Measurements from ENCODE around the gene RBP7.
"Not testable (repeated sequence)": the region's sequence is repeated elsewhere in the genome, so short reads cannot be mapped to it uniquely, and the experiment has no call there.

Gene RBP7

DNA sequence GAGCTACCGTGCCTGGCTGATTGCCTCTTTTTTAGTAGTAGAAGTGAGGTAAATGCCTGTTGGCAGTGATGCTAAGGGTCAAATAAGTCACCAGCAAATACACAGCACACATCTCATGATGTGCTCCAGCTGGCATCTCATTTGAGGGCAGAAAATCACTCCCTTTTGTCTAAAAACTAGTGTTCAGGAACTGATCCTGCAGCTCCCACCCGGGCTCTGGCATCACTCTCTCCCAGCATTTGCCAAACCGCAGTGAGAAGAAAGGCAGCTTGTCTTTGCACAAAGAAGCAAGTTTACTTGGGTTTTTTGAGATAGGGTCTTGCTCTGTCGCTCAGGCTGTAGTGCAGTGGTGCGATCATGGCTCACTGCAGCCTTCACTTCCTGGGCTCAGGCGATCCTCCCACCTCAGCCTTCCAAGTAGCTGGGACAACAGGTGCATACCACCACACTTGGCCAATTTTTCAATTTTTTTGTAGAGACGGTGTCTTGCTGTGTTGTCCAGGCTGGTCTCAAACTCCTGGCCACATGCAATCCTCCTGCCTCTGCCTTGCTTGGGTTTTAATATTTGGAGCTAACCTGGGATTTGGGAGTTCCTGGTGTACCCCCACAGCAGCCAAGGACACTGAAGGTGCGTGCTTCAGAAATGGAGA is 4.1 kb downstream of the RBP7 start:
- H3K4me3 ChIP-seq (ENCODE audit: low read depth, low read length): no peak overlapping the region
- peaks cover 28% of the 10 kb centered on the region for H3K27me3 ChIP-seq (ENCODE audit: control insufficient read depth, insufficient read depth, low read length)
- H3K4me1 ChIP-seq (ENCODE audit: control insufficient read depth, insufficient read depth, low read length): no peaks in the 10 kb centered on the region
- H3K9ac ChIP-seq (ENCODE audit: low read depth, low read length): no peak overlapping the region
- H3K9me3 ChIP-seq (ENCODE audit: control insufficient read depth, insufficient read depth, low read length): no peaks in the 10 kb centered on the region
- H3K27ac ChIP-seq (ENCODE audit: low read depth, low read length): no peak overlapping the region
- H3K36me3 ChIP-seq (ENCODE audit: control insufficient read depth, insufficient read depth, low read length): no peaks in the 10 kb centered on the region

DNA sequence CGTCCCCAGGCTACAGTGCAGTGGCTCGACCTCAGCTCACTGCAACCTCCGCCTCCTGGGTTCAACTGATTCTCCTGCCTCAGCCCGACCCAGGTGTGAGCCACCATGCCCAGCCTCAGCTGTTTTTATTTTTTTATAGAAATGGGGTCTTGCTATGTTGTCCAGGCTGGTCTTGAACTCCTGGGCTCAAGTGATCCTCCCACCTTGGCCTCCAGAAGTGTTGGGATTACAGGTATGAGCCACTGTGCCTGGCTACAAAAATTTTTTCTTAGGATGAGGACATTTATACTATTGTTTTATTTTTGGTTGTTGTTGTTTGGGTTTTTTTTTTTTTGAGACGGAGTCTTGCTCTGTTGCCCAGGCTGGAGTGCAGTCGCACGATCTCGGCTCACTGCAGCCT is 8.2 kb downstream of the RBP7 start:
- H3K27ac ChIP-seq (ENCODE audit: low read depth, low read length); H3K27me3 ChIP-seq (ENCODE audit: control insufficient read depth, insufficient read depth, low read length); H3K36me3 ChIP-seq (ENCODE audit: control insufficient read depth, insufficient read depth, low read length); H3K4me3 ChIP-seq (ENCODE audit: low read depth, low read length); H3K9ac ChIP-seq (ENCODE audit: low read depth, low read length); H3K4me1 ChIP-seq (ENCODE audit: control insufficient read depth, insufficient read depth, low read length); H3K9me3 ChIP-seq (ENCODE audit: control insufficient read depth, insufficient read depth, low read length): not testable (repeated sequence)

- no peak overlapping the region for H3K27ac ChIP-seq (ENCODE audit: low read depth, low read length)
Observed at GRCh38 chr1:10007169-10007568, 10.1 kb downstream of the RBP7 start.

DNA sequence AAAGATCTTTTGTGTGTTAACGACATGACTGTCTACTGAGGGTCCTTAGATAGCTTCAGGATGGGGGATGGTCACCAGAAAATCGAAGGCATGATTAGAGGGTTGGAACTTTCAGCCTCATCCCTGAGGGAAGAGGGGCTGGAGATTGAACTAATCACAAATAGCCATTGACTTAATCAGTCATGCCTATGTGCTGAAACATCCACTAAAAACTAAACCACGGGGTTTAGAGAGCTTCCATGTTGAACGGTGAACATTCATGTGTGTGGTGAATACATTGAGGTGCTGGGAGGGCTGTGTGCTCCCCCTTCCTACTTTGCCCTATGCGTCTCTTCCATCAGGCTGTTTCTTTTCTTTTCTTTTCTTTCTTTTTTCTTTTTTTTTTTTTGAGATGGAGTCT is 17.0 kb downstream of the RBP7 start:
- no peaks in the 10 kb centered on the region for H3K9me3 ChIP-seq (ENCODE audit: control insufficient read depth, insufficient read depth, low read length)
- no peak overlapping the region for H3K9ac ChIP-seq (ENCODE audit: low read depth, low read length)
- H3K4me3 ChIP-seq (ENCODE audit: low read depth, low read length): no peak overlapping the region
- H3K27me3 ChIP-seq (ENCODE audit: control insufficient read depth, insufficient read depth, low read length): no peaks in the 10 kb centered on the region
- H3K27ac ChIP-seq (ENCODE audit: low read depth, low read length): no peak overlapping the region
- H3K4me1 ChIP-seq (ENCODE audit: control insufficient read depth, insufficient read depth, low read length): no peaks in the 10 kb centered on the region
- H3K36me3 ChIP-seq (ENCODE audit: control insufficient read depth, insufficient read depth, low read length): no peaks in the 10 kb centered on the region

More at GRCh38 chr1:10007169-10007568, 10.1 kb downstream of the RBP7 start:
- no peaks in the 10 kb centered on the region for H3K36me3 ChIP-seq (ENCODE audit: control insufficient read depth, insufficient read depth, low read length)
- no peaks in the 10 kb centered on the region for H3K4me1 ChIP-seq (ENCODE audit: control insufficient read depth, insufficient read depth, low read length)
- no peak overlapping the region for H3K4me3 ChIP-seq (ENCODE audit: low read depth, low read length)
- no peak overlapping the region for H3K9ac ChIP-seq (ENCODE audit: low read depth, low read length)
- no peaks in the 10 kb centered on the region for H3K27me3 ChIP-seq (ENCODE audit: control insufficient read depth, insufficient read depth, low read length)
- H3K9me3 ChIP-seq (ENCODE audit: control insufficient read depth, insufficient read depth, low read length): no peaks in the 10 kb centered on the region

- H3K9ac ChIP-seq (ENCODE audit: low read depth, low read length): no peak overlapping the region
- H3K4me1 ChIP-seq (ENCODE audit: control insufficient read depth, insufficient read depth, low read length): no peaks in the 10 kb centered on the region
- no peak overlapping the region for H3K4me3 ChIP-seq (ENCODE audit: low read depth, low read length)
- H3K27me3 ChIP-seq (ENCODE audit: control insufficient read depth, insufficient read depth, low read length): no peaks in the 10 kb centered on the region
- H3K9me3 ChIP-seq (ENCODE audit: control insufficient read depth, insufficient read depth, low read length): no peaks in the 10 kb centered on the region
- no peak overlapping the region for H3K27ac ChIP-seq (ENCODE audit: low read depth, low read length)
- no peaks in the 10 kb centered on the region for H3K36me3 ChIP-seq (ENCODE audit: control insufficient read depth, insufficient read depth, low read length)
Observed at GRCh38 chr1:10019561-10019960, 22.5 kb downstream of the RBP7 start.

GRCh38 chr1:10020086-10020485 is 23.1 kb downstream of the RBP7 start:
- H3K36me3 ChIP-seq (ENCODE audit: control insufficient read depth, insufficient read depth, low read length): no peaks in the 10 kb centered on the region
- no peaks in the 10 kb centered on the region for H3K9me3 ChIP-seq (ENCODE audit: control insufficient read depth, insufficient read depth, low read length)
- no peak overlapping the region for H3K4me3 ChIP-seq (ENCODE audit: low read depth, low read length)
- no peak overlapping the region for H3K9ac ChIP-seq (ENCODE audit: low read depth, low read length)
- H3K27me3 ChIP-seq (ENCODE audit: control insufficient read depth, insufficient read depth, low read length): no peaks in the 10 kb centered on the region
- no peaks in the 10 kb centered on the region for H3K4me1 ChIP-seq (ENCODE audit: control insufficient read depth, insufficient read depth, low read length)
- no peak overlapping the region for H3K27ac ChIP-seq (ENCODE audit: low read depth, low read length)

- not testable (repeated sequence) for H3K27ac ChIP-seq (ENCODE audit: low read depth, low read length); H3K36me3 ChIP-seq (ENCODE audit: control insufficient read depth, insufficient read depth, low read length); H3K27me3 ChIP-seq (ENCODE audit: control insufficient read depth, insufficient read depth, low read length); H3K4me3 ChIP-seq (ENCODE audit: low read depth, low read length); H3K4me1 ChIP-seq (ENCODE audit: control insufficient read depth, insufficient read depth, low read length); H3K9ac ChIP-seq (ENCODE audit: low read depth, low read length); H3K9me3 ChIP-seq (ENCODE audit: control insufficient read depth, insufficient read depth, low read length)
Observed at GRCh38 chr1:10020678-10021077, 23.6 kb downstream of the RBP7 start.

GRCh38 chr1:10021992-10022391 is 25.0 kb downstream of the RBP7 start:
- not testable (repeated sequence) for H3K27me3 ChIP-seq (ENCODE audit: control insufficient read depth, insufficient read depth, low read length); H3K27ac ChIP-seq (ENCODE audit: low read depth, low read length); H3K36me3 ChIP-seq (ENCODE audit: control insufficient read depth, insufficient read depth, low read length); H3K4me3 ChIP-seq (ENCODE audit: low read depth, low read length); H3K9me3 ChIP-seq (ENCODE audit: control insufficient read depth, insufficient read depth, low read length); H3K4me1 ChIP-seq (ENCODE audit: control insufficient read depth, insufficient read depth, low read length); H3K9ac ChIP-seq (ENCODE audit: low read depth, low read length)

DNA sequence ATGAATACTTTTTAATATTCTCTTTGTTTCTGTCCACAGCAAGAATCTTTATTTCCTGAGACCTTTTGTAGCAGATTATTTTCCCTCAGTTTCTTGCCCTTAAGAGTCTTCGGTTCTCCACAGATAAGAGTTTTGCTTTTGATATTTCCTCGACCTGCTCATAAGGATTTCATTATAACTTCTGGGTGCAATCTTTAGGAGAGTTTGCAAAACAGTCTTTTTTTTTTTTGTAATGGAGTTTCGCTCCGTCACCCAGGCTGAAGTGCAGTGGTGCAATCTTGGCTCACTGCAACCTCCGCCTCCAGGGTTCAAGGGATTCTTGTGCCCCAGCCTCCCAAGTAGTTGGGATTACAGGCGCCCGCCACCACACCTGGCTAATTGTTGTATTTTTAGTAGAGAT is 25.6 kb downstream of the RBP7 start:
- Histone ChIP-seq H3K36me3 (ENCODE audit: control insufficient read depth, insufficient read depth, low read length) (no peaks in the 10 kb centered on the region), H3K27ac (ENCODE audit: low read depth, low read length) (no peak overlapping the region), H3K4me1 (ENCODE audit: control insufficient read depth, insufficient read depth, low read length) (no peaks in the 10 kb centered on the region), H3K9ac (ENCODE audit: low read depth, low read length) (no peak overlapping the region), H3K27me3 (ENCODE audit: control insufficient read depth, insufficient read depth, low read length) (no peaks in the 10 kb centered on the region), H3K9me3 (ENCODE audit: control insufficient read depth, insufficient read depth, low read length) (no peaks in the 10 kb centered on the region), H3K4me3 (ENCODE audit: low read depth, low read length) (no peak overlapping the region)

DNA sequence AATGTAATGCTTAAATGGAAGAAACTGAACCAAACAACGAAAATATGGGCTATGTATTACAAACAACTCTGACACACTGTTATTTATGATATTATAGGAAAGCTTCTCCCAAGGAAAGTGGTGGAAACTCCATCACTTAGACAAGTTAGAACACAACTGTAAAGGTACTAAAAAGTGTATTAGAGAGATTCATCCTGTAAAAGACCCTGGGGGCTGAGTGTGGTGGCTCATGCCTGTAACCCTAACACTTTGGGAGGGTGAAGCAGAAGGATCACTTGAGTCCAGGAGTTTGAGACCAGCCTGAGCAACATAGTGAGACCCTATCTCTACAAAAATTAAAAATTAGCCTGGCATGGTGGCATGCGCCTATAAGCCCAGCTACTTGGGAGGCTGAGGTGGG is 28.3 kb downstream of the RBP7 start:
- H3K36me3 ChIP-seq (ENCODE audit: control insufficient read depth, insufficient read depth, low read length): no peaks in the 10 kb centered on the region
- no peak overlapping the region for H3K4me3 ChIP-seq (ENCODE audit: low read depth, low read length)
- H3K27me3 ChIP-seq (ENCODE audit: control insufficient read depth, insufficient read depth, low read length): no peaks in the 10 kb centered on the region
- no peak overlapping the region for H3K9ac ChIP-seq (ENCODE audit: low read depth, low read length)
- no peak overlapping the region for H3K27ac ChIP-seq (ENCODE audit: low read depth, low read length)
- H3K4me1 ChIP-seq (ENCODE audit: control insufficient read depth, insufficient read depth, low read length): no peaks in the 10 kb centered on the region
- no peaks in the 10 kb centered on the region for H3K9me3 ChIP-seq (ENCODE audit: control insufficient read depth, insufficient read depth, low read length)

- Histone ChIP-seq H3K9me3 (ENCODE audit: control insufficient read depth, insufficient read depth, low read length) (no peaks in the 10 kb centered on the region), H3K27ac (ENCODE audit: low read depth, low read length) (no peak overlapping the region), H3K9ac (ENCODE audit: low read depth, low read length) (no peak overlapping the region), H3K27me3 (ENCODE audit: control insufficient read depth, insufficient read depth, low read length) (no peaks in the 10 kb centered on the region), H3K36me3 (ENCODE audit: control insufficient read depth, insufficient read depth, low read length) (no peaks in the 10 kb centered on the region), H3K4me3 (ENCODE audit: low read depth, low read length) (no peak overlapping the region), H3K4me1 (ENCODE audit: control insufficient read depth, insufficient read depth, low read length) (peaks cover under 1% of the 10 kb centered on the region; the same call in 1 of the 2 replicates)
Observed at GRCh38 chr1:10027027-10027426, 30.0 kb downstream of the RBP7 start.

Data from HUES48 (cell line).